ENCODE measurements around the gene CPNE6. TPM values are rescaled to one million over a fixed set of nuclear protein-coding genes. Genes with fewer than 3 reads are reported as not detected.

The CPNE6 gene
- total RNA-seq, 4 donors from 2014 or later: 0.29 TPM; not detected in 3

DNA sequence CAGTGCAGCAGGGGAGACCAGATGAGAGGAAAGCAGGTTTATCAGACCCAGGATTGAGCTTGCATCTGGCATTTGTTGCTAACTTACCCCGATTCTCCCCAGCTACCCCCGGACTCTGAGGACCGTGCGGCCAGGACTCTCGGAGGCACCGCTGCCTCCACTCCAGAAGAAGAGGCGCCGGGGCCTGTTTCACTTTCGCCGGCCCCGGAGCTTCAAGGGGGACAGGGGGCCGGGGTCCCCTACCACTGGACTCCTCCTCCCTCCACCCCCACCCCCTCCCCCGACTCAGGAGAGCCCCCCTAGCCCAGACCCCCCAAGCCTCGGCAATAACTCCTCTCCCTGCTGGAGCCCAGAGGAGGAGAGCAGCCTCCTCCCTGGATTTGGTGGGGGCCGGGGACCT, 6.5 kb upstream of the CPNE6 start:
- H3K4me3 ChIP-seq (replicated peaks in 1 of 3): no peak overlapping the region
- no peaks in the 10 kb centered on the region for H3K9me3 ChIP-seq
- no peak for DNase-seq
- TF ChIP-seq CTCF (IDR thresholded peaks at IDR 0.05) (no peak), POLR2A (IDR thresholded peaks at IDR 0.05) (no peak)
- no peaks in the 10 kb centered on the region for H3K36me3 ChIP-seq
- no peak overlapping the region for H3K27ac ChIP-seq
- WGBS, 2 donors: 85 to 86% methylated on average over 14 of the region's 15 CpGs
- intact Hi-C loops (cut with DNase I): no loop called here
- no peaks in the 10 kb centered on the region for H3K27me3 ChIP-seq
- no peaks in the 10 kb centered on the region for H3K4me1 ChIP-seq

GRCh38 chr14:24065408-24065807, 6.0 kb upstream of the CPNE6 start:
- Histone ChIP-seq H3K36me3 (no peaks in the 10 kb centered on the region), H3K4me3 (replicated peaks in 1 of 3) (no peak overlapping the region), H3K4me1 (no peaks in the 10 kb centered on the region), H3K9me3 (no peaks in the 10 kb centered on the region), H3K27ac (no peak overlapping the region), H3K27me3 (no peaks in the 10 kb centered on the region)
- no peak for DNase-seq
- intact Hi-C loops (cut with DNase I): no loop called here
- WGBS, 2 donors: 58 to 66% methylated on average over 8 of the region's 8 CpGs
- TF ChIP-seq POLR2A (IDR thresholded peaks at IDR 0.05): no peak
- TF ChIP-seq CTCF (IDR thresholded peaks at IDR 0.05): no peak

- no peak for DNase-seq
- Histone ChIP-seq H3K4me1 (no peaks in the 10 kb centered on the region), H3K36me3 (no peaks in the 10 kb centered on the region), H3K4me3 (replicated peaks in 1 of 3) (no peak overlapping the region), H3K27me3 (no peaks in the 10 kb centered on the region), H3K9me3 (no peaks in the 10 kb centered on the region), H3K27ac (no peak overlapping the region)
- intact Hi-C loops (cut with DNase I): no loop called here
- TF ChIP-seq CTCF (IDR thresholded peaks at IDR 0.05) (no peak), POLR2A (IDR thresholded peaks at IDR 0.05) (no peak)
- WGBS, 2 donors: 83 to 89% methylated on average over 8 of the region's 8 CpGs
Measured at GRCh38 chr14:24066496-24067132, 4.7 kb upstream of the CPNE6 start.

- no peaks in the 10 kb centered on the region for H3K9me3 ChIP-seq
- H3K27me3 ChIP-seq: no peaks in the 10 kb centered on the region
- no peaks in the 10 kb centered on the region for H3K36me3 ChIP-seq
- TF ChIP-seq CTCF (IDR thresholded peaks at IDR 0.05) (no peak), POLR2A (IDR thresholded peaks at IDR 0.05) (no peak)
- DNase-seq: no peak
- 82 to 85% methylated on average over 12 of the region's 12 CpGs for WGBS, 2 donors
- no peak overlapping the region for H3K4me3 ChIP-seq (replicated peaks in 1 of 3)
- intact Hi-C loops (cut with DNase I): no loop called here
- peaks cover 5 to 7% of the 10 kb centered on the region in 2 donors for H3K4me1 ChIP-seq
- H3K27ac ChIP-seq: no peak overlapping the region
Measured at GRCh38 chr14:24067133-24068082, 4.0 kb upstream of the CPNE6 start.
